Myocyte (in vitro differentiated cells): ENCODE results near the gene SLAMF8. TPM values are rescaled to one million over a fixed set of nuclear protein-coding genes. Genes with fewer than 3 reads are reported as not detected.

Experiments used
- DNase-seq: peaks from one replicate; pipeline ENCODE4 v3.0.0-alpha.2; 2012; ENCODE audit warnings: low read depth
- total RNA-seq: library from RNA; depleted of rRNA; stranded (reverse); fragments of >200 nt; gene quantifications from 2 replicates; pipeline ENCODE4 v1.2.3, GENCODE V29; 2014

Gene SLAMF8
- total RNA-seq, 1 donor from 2014 or later, result 0.05 TPM

GRCh38 chr1:159817276-159818041 is 9.2 kb upstream of the SLAMF8 start:
- DNase-seq, result no peak

- peak; percentile 60 for DNase-seq
These were observed 5.4 kb upstream of the SLAMF8 start for GRCh38 chr1:159821171-159821867.

- DNase-seq, result peak; percentile 63
These were observed 3.3 kb upstream of the SLAMF8 start for GRCh38 chr1:159823406-159823805.

GRCh38 chr1:159825564-159825963 is 1.1 kb upstream of the SLAMF8 start:
- DNase-seq, result no peak

- DNase-seq, result no peak
These were observed 423 bp downstream of the SLAMF8 start for GRCh38 chr1:159827102-159827490.

- no peak for DNase-seq
These were observed 876 bp downstream of the SLAMF8 start for GRCh38 chr1:159827549-159827948.

- no peak for DNase-seq
These were observed 1.5 kb downstream of the SLAMF8 start for GRCh38 chr1:159828176-159828575.

GRCh38 chr1:159828581-159829272 is 2.1 kb downstream of the SLAMF8 start:
- DNase-seq, result no peak

GRCh38 chr1:159829273-159829634 is 2.6 kb downstream of the SLAMF8 start:
- peak; percentile 50 for DNase-seq

- peak; percentile 92 for DNase-seq
These were observed 3.3 kb downstream of the SLAMF8 start for GRCh38 chr1:159829822-159830465.

GRCh38 chr1:159830722-159831121 is 4.0 kb downstream of the SLAMF8 start:
- DNase-seq, result no peak

- no peak for DNase-seq
These were observed 4.9 kb downstream of the SLAMF8 start for GRCh38 chr1:159831412-159832141.

GRCh38 chr1:159832309-159832708 is 5.6 kb downstream of the SLAMF8 start:
- DNase-seq, result no peak

GRCh38 chr1:159835356-159835755 is 8.7 kb downstream of the SLAMF8 start:
- no peak for DNase-seq

- no peak for DNase-seq
These were observed 9.3 kb downstream of the SLAMF8 start for GRCh38 chr1:159835862-159836525.

GRCh38 chr1:159838715-159839114 is 12.0 kb downstream of the SLAMF8 start:
- no peak for DNase-seq

GRCh38 chr1:159839116-159839849 is 12.6 kb downstream of the SLAMF8 start:
- no peak for DNase-seq

- no peak for DNase-seq
These were observed 15.1 kb downstream of the SLAMF8 start for GRCh38 chr1:159841749-159842148.

GRCh38 chr1:159843459-159843858 is 16.8 kb downstream of the SLAMF8 start:
- no peak for DNase-seq
